Measurements from ENCODE around the gene NDUFS1. TPM values are rescaled to one million over a fixed set of nuclear protein-coding genes. Genes with fewer than 3 reads are reported as not detected.
A peak's percentile ranks its signal among the peaks of the same experiment; 100 is the strongest.

The NDUFS1 gene
- total and polyA plus RNA-seq, 9 of the 15 experiments (the other 6 are each of a cell fraction or from before 2014, with no cell fraction given) = 75.0 to 130 (median 91.5) TPM

DNA sequence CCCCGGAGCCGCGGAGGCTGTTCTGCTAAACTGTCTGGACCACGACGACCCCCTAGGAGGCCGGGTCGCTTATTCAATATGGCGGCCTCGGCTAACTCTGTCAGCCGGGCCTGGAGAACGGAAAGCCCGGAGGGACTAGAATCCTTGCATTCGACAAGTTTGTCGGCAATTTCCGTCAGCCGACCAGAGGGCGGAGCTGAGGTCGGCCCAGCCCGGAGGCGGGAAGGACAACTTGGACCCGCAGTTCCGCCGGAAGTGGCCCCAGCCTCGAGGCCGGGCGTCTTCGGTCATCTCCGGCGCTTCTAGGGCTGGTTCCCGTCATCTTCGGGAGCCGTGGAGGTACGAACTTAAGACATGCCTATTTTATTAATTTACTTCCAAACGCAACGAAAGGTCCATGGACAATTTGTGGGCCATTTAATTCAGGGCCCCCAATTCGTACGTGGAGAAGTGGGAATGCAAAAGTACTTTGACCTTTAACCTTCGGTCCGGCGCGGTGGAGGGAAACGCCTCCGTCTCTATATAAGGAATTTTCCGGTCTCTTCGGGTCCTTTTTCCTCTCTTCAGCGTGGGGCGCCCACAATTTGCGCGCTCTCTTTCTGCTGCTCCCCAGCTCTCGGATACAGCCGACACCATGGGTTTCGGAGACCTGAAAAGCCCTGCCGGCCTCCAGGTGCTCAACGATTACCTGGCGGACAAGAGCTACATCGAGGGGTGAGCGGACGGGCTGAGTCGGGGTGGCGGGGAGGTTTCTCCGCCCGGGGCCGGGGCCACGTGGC, at the start of gene NDUFS1, which contains the start of gene EEF1B2 (continued):
- TF ChIP-seq, protein P1, sequence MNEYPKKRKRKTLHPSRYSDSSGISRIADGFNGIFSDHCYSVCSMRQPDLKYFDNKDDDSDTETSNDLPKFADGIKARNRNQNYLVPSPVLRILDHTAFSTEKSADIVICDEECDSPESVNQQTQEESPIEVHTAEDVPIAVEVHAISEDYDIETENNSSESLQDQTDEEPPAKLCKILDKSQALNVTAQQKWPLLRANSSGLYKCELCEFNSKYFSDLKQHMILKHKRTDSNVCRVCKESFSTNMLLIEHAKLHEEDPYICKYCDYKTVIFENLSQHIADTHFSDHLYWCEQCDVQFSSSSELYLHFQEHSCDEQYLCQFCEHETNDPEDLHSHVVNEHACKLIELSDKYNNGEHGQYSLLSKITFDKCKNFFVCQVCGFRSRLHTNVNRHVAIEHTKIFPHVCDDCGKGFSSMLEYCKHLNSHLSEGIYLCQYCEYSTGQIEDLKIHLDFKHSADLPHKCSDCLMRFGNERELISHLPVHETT (CRISPR knock-in tag; conservative IDR thresholded peaks at IDR 0.05 in 1 of 2, IDR thresholded peaks at IDR 0.05 in 1 of 2) = 0 out of 4 replicates have a peak, but pooled peaks of 1 of the 2 experiments have one; percentile 24
- TF ChIP-seq, protein P2, sequence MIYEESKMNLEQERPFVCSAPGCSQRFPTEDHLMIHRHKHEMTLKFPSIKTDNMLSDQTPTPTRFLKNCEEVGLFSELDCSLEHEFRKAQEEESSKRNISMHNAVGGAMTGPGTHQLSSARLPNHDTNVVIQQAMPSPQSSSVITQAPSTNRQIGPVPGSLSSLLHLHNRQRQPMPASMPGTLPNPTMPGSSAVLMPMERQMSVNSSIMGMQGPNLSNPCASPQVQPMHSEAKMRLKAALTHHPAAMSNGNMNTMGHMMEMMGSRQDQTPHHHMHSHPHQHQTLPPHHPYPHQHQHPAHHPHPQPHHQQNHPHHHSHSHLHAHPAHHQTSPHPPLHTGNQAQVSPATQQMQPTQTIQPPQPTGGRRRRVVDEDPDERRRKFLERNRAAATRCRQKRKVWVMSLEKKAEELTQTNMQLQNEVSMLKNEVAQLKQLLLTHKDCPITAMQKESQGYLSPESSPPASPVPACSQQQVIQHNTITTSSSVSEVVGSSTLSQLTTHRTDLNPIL (CRISPR knock-in tag; IDR thresholded peaks at IDR 0.05) = no peak
- TF ChIP-seq RNF219 (CRISPR knock-in tag; IDR thresholded peaks at IDR 0.05) = no peak
- no peak for TF ChIP-seq ZNF507 (tag; conservative IDR thresholded peaks at IDR 0.05)
- no peak; the same call in 1 of the 2 replicates for TF ChIP-seq MBD2 (IDR thresholded peaks at IDR 0.05; ENCODE audit: borderline replicate concordance, low read depth)
- TF ChIP-seq, protein P3, sequence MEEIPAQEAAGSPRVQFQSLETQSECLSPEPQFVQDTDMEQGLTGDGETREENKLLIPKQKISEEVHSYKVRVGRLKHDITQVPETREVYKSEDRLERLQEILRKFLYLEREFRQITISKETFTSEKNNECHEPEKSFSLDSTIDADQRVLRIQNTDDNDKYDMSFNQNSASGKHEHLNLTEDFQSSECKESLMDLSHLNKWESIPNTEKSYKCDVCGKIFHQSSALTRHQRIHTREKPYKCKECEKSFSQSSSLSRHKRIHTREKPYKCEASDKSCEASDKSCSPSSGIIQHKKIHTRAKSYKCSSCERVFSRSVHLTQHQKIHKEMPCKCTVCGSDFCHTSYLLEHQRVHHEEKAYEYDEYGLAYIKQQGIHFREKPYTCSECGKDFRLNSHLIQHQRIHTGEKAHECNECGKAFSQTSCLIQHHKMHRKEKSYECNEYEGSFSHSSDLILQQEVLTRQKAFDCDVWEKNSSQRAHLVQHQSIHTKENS (CRISPR knock-in tag; IDR thresholded peaks at IDR 0.05) = no peak
- TF ChIP-seq CCAR2 (IDR thresholded peaks at IDR 0.05; ENCODE audit: low read depth, low read length) = no peak
- no peak for TF ChIP-seq HSF4 (CRISPR knock-in tag; IDR thresholded peaks at IDR 0.05; ENCODE audit: borderline replicate concordance)
- no peak for TF ChIP-seq ZNF217 (CRISPR knock-in tag; IDR thresholded peaks at IDR 0.05)
- TF ChIP-seq POLR2H (tag; IDR thresholded peaks at IDR 0.05; ENCODE audit: low read depth) = peak; percentile 77
- TF ChIP-seq HNRNPL (IDR thresholded peaks at IDR 0.05; ENCODE audit: low read depth, low read length) = no peak
- TF ChIP-seq SMAD4 (CRISPR knock-in tag; conservative IDR thresholded peaks at IDR 0.05) = no peak
- TF ChIP-seq SRSF3 (IDR thresholded peaks at IDR 0.05; ENCODE audit: insufficient read depth, low read length) = no peak
- no peak for TF ChIP-seq KLF16 (IDR thresholded peaks at IDR 0.05)
- no peak for TF ChIP-seq E2F5 (CRISPR knock-in tag; IDR thresholded peaks at IDR 0.05)
- TF ChIP-seq, protein P4, sequence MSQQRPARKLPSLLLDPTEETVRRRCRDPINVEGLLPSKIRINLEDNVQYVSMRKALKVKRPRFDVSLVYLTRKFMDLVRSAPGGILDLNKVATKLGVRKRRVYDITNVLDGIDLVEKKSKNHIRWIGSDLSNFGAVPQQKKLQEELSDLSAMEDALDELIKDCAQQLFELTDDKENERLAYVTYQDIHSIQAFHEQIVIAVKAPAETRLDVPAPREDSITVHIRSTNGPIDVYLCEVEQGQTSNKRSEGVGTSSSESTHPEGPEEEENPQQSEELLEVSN (IDR thresholded peaks at IDR 0.05; ENCODE audit: borderline replicate concordance in 1 of 2, extremely low read depth in 1 of 2, insufficient read depth in 1 of 2, insufficient read length in 1 of 2, low read depth in 1 of 2, low read length in 1 of 2, poor library complexity in 1 of 2, severe bottlenecking in 1 of 2) = peak; percentile 43 to 82

All from K562 (cell line).